Measurements from ENCODE around the gene LGALS3. TPM values are rescaled to one million over a fixed set of nuclear protein-coding genes. Genes with fewer than 3 reads are reported as not detected.
"Not testable (repeated sequence)": the region's sequence is repeated elsewhere in the genome, so short reads cannot be mapped to it uniquely, and the experiment has no call there.

The LGALS3 gene
- 44.6 and 47.5 TPM in 2 replicates for total RNA-seq

DNA sequence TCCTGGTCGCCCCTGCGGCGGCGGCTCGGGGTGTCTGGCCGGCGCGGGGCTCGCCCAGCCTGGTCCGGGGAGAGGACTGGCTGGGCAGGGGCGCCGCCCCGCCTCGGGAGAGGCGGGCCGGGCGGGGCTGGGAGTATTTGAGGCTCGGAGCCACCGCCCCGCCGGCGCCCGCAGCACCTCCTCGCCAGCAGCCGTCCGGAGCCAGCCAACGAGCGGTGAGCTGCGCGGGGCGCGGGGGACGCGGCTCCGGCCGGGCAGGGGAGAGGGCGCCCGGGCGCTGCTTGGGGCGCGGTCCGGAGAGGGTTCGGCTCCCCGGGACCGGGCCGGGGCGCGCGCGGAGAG, at the start of gene LGALS3:
Gene LGALS3 (plus strand): TSS at position 167 of the 342 bp plus-strand sequence. CDS start 8,122 bp downstream, outside the sequence.
- intact Hi-C loops (cut with micrococcal nuclease), result loop anchor here (1.0 to 2.0 kb wide), 5 partner anchors 26 to 78 kb away; partner anchors contain the start of genes DLGAP5 and MAPK1IP1L

GRCh38 chr14:55079961-55080360, 49.1 kb upstream of the LGALS3 start:
- intact Hi-C loops (cut with micrococcal nuclease), result not testable (repeated sequence)

DNA sequence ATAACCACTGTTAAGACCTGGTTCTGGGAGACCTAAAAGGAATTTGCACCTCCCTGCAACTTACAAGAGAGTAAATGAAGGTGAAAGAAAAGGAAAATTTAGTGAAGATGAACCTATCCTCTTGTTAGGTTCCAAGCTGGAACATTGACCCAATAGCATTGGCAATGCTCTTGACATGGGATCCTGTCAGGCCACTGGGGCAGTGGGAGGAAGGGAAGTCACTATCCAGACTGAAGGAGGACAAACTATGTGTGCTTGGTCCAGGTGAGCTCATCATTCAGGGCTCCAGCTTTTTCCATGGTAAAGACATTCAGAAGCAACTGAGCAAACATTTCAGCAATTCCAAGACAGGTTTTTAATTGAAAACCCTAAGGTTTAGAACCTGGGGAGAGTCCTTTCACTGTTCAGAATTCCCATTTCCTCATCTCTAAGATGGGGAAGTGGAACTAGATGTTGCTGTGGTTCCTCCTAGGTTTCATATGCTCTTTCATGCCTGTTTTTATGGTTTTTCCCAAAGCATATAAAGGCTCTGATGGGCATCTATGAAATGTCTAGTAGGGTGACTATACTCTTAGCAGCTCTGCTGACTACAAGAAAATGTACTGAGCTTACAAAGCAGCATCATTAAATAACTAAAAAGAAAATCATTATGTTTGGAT, 44.5 kb upstream of the LGALS3 start:
- intact Hi-C loops (cut with micrococcal nuclease), result no loop called here

DNA sequence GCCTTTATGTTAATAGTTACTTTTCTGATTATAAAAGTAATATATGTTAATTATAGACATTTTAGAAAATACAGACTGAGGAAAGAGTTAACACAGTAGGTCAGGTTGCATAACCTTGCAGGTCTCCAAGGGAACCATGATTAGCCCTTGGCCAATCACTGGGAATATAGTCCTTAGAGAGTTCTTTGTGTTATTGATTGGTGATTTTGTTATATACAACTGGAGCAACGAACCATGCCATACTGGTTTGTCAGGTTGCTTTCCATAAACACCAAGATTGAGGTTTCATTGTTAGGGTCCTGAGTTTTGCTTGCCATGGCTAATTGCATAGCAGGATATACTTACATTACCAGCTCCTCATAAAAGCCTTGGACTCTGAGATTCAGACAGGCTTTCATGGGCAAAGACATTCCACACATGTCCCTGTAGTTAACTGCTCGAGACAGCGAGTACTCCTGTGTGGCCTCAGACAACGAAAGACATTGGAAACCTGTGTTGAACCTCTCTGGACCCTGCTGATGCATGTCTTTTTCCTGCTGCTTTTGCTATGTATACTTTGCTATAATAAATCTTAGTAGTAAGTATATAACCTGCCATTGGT, 43.9 kb upstream of the LGALS3 start:
- intact Hi-C loops (cut with micrococcal nuclease), result no loop called here

DNA sequence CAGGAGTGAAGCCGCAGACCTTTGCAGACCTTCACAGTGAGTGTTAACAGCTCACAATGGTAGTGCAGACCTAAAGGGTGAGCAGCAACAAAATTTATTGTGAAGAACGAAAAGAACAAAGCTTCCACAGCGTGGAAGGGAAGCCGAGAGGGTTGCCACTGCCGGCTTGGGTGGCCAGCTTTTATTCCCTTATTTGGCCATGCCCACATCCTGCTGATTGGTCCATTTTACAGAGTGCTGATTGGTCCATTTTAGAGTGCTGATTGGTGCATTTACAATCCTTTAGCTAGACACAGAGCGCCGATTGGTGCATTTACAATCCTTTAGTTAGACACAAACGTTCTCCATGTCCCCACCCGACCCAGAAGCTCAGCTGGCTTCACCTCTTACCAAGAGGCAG, 42.1 kb upstream of the LGALS3 start:
- intact Hi-C loops (cut with micrococcal nuclease), result no loop called here

GRCh38 chr14:55088356-55088755, 40.7 kb upstream of the LGALS3 start:
- intact Hi-C loops (cut with micrococcal nuclease), result no loop called here

DNA sequence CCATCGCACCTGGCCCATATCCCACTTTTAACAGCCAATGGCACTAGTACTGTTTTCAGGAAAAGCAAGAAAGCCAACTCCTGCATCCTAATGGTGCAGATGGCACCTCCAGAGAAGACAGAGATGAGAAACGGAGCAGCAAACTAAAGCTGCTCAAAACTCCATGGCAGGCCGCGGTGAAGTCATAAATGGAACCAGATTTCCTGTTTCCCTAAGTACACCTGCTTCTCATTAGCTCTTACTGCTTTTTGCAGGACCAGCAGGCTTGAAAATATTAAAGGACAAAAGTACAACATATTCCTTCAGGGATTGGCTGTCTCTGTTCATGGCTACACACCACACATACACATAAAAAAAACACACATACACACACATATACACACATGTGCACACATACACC, 36.7 kb upstream of the LGALS3 start:
- intact Hi-C loops (cut with micrococcal nuclease), result no loop called here

DNA sequence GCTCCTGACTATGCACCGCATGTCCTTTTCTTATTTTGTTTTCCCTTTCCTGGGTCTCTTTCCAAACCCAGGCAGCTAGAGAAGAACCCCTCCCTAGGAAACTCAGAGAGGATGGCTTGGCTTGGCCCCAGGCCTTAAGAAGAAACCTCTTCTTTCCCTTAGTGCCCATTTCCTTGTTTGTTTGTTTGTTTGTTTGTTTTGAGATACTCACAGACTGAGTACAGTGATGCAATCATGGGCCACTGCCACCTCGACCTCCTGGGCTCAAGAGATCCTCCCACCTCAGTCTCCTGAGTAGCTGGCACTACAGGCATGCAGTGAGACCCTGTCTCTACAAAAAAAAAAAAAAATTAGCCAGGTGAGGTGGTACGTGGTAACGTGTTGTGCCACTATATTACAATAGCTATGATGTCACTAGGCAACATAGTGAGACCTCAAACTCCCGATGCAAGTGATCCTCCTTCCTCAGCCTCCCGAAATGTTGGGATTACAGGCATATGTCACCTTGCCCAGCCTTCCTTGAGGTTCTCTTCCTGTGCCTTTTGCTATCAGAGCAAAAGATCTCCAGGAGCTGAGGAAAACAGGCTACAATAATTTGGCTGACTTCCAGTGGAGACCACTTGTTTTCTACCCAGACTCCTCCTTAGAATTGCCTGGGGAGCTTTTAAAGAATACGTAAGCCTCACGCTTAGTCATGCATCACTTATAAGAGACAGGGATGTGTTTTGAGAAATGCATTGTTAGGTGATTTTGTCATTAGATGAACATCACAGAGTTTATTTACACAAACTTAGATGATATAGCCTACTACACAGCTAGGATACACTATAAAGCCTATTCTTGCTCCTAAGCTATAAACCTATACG, 34.5 kb upstream of the LGALS3 start:
- intact Hi-C loops (cut with micrococcal nuclease), result no loop called here

GRCh38 chr14:55097881-55098560, 31.0 kb upstream of the LGALS3 start:
- intact Hi-C loops (cut with micrococcal nuclease), result loop anchor here (1.0 kb wide), 2 partner anchors 9 to 31 kb away; partner anchors contain the start of gene LGALS3

DNA sequence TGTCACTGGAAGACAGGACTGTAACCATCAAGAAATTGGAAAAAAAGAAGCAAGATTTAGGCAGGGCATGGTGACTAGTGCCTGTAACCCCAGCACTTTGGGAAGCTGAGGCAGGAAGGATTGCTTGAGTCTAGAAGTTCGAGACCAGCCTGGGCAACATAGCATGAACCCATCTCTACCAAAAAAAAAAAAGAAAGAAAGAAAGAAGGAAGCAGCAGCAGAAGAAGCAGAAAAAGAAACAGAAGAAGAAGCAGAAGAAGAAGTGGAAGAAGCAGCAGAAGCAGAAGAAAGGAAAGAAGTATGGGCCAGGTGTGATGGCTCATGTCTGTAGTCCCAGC, 30.5 kb upstream of the LGALS3 start:
- intact Hi-C loops (cut with micrococcal nuclease), result loop anchor here (1.0 kb wide), 2 partner anchors 9 to 31 kb away; partner anchors contain the start of gene LGALS3

DNA sequence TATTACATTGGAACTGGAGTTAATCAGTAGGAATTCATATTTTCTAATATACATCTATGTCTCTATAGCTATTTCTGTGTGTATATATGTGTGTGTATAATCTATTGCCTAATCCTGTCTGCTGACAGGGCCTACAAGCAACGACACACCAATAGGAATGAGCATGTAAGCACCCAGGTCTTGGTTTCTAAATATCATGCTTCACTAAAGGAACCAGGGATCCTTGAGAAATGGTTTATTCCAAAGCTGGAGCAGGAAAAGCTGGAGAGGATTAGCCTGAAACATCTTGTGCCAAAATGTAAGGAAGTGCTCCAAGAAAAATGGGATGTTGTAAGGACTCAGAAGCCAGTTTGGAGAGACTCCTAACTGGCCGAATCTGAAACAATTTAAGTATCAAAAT, 29.3 kb upstream of the LGALS3 start:
- intact Hi-C loops (cut with micrococcal nuclease), result loop anchor here (5.0 kb wide), 2 partner anchors 173 to 197 kb away; partner anchors contain the start of genes FBXO34 and GCH1

DNA sequence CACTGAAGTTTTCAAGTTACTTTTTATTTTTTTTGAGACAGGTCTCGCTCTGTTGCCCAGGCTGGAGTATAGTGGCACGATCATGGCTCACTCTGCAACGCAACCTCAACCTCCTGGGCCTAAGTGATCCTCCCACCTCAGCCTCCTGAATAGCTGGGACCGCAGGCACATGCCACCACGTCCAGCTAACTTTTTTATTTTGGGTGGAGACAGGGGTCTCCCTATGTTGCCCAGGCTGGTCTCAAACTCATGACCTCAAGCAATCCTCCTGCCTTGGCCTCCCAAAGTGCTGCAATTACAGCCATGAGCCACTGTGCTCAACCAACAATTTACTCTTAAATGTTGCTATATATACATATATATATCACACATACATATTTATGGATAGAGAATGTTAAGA, 27.4 kb upstream of the LGALS3 start:
- intact Hi-C loops (cut with micrococcal nuclease), result loop anchor here (2.0 to 5.0 kb wide), 3 partner anchors 49 to 199 kb away; partner anchors contain the start of genes FBXO34 and GCH1

- intact Hi-C loops (cut with micrococcal nuclease), result loop anchor here (2.0 to 5.0 kb wide), 3 partner anchors 49 to 200 kb away; partner anchors contain the start of genes FBXO34 and GCH1
Observed at GRCh38 chr14:55102141-55102621, 26.9 kb upstream of the LGALS3 start.

DNA sequence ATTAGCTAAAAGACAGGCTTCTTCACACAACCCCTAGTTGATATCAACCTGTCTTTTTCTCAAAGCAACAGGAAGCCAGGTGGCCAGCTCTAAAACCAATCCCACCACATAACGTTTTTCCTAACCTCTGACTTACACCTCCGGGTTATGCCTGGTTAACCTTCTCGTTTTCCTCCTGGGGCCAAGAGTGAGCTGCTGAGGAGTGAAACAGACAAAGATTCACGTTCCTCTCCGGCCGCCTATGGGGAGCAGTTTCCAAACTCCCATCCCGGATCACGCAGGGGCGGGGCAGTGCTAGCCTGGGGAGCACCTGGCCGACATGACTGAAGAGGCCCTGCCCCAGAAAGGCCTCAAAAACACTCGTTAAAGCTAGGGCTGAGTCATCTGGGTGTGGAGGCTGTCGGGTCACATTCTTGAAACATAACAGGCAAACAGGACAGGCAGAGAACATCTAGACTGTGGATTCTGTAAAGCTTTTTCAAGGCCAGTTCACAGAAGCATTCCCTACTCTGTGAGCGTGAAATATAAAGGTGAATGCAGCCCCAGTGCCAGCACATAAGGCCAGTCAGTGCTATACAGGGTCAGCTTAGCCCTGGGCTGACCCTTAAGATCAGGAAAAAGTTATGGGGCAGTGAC, 25.9 kb upstream of the LGALS3 start:
- intact Hi-C loops (cut with micrococcal nuclease), result loop anchor here (1.0 to 5.0 kb wide), 4 partner anchors 26 to 201 kb away; partner anchors contain the start of genes FBXO34, GCH1 and LGALS3

GRCh38 chr14:55103971-55104954, 24.8 kb upstream of the LGALS3 start:
- intact Hi-C loops (cut with micrococcal nuclease), result loop anchor here (1.0 to 5.0 kb wide), 4 partner anchors 25 to 202 kb away; partner anchors contain the start of genes FBXO34, GCH1 and LGALS3

DNA sequence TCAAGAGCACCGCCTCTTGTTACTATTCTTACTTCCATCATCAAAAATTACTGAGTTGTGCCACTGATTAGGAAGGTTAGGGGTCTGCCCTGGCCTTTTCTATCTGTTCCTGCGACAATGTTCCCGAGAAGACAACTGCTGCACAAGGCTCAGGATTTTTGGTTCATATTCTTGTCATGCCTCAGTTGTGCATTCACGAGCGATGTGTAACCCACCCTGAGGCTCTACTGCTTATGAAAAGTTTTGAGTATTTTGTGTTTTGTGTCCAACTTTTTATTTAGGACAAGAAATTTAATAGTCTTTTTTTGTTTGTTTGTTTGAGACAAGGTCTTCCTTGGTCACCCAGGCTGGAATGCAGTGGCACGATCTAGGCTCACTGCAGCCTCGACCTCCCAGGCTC, 23.1 kb upstream of the LGALS3 start:
- intact Hi-C loops (cut with micrococcal nuclease), result no loop called here

DNA sequence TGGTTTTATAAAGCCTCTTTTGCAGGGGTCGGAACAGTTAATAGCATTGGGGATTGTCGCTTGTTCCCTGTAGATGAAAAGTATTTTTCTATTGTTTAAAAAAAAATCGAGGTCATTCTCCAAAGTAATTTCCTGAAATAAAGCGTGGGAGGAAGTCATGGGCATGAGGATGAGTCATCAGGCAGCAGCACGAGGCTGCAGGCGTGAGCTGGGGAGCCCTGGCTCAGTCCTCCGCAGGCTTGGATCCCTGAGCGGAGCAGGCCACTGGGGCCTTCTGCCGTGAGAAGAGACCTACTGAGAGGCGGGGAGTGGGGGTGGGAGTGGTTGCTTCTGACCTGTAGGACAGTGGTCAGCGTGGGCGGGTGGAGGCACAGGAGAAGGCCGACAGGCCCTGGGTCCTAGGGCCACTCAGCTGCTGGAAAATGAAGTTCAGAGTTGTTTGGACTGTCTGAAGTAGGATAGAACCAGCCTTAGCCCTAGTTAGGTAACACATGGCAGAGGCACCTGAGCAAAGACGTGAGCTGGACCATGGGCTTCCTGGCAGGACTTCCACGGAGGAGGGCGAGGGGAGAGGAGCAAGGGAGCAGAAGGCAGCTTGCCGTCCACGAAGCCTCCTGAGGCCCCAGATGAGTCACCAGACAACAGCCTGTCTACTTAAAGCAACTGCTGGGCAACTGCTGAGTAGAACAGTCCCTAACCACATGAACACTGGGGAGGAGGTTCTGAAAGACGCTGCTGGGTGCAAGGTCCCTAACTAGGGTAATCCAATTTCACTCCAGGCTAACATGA, 21.1 kb upstream of the LGALS3 start:
- intact Hi-C loops (cut with micrococcal nuclease), result no loop called here

DNA sequence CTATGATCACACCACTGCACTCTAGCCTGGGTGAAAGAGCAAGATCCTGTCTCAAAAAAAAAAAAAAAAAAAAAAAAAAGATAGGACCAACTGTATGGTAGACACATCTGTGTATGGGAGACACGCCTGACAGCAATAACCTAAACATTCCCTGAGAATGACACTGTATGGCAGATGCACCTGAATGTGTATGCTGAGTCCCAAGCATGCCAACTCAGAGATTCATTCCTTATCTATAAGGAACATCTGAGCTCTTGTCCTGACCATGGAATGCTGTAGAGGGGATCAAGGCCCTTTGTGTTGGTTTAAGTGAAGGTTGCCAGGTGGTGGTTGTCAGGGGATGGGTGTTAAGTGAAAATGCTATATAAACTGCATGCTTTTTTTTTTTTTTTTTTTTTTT, 19.2 kb upstream of the LGALS3 start:
- intact Hi-C loops (cut with micrococcal nuclease), result no loop called here
